Stomach (tissue), 4 donors: ENCODE measurements around the gene SPINK1.

ENCODE experiments used
- EP300 ChIP-seq: sonication (generic); formaldehyde crosslinking; IDR thresholded peaks from one replicate; pipeline ENCODE4 v1.6.1; 2017; ENCODE audit warnings: antibody characterized with exemption
- POLR2AphosphoS5 ChIP-seq, 3 donors: sonication (generic); formaldehyde crosslinking; IDR thresholded peaks; one replicate each; pipeline ENCODE4 v1.6.1; 2016; ENCODE audit warnings: antibody characterized with exemption in 3 of 3
- TF ChIP-seq, protein P1 (sequence below), 7 experiments: fragments of 450-650 bp in 4 of 7; fragments of 200-600 bp in 3 of 7; sonication (generic) in 3 of 7; IDR thresholded peaks; one replicate each; pipeline ENCODE4 v1.5.1; 2016 to 2019; ENCODE audit warnings: antibody characterized with exemption in 7 of 7, control low read depth in 2 of 7, mild to moderate bottlenecking in 1 of 7

DNA sequence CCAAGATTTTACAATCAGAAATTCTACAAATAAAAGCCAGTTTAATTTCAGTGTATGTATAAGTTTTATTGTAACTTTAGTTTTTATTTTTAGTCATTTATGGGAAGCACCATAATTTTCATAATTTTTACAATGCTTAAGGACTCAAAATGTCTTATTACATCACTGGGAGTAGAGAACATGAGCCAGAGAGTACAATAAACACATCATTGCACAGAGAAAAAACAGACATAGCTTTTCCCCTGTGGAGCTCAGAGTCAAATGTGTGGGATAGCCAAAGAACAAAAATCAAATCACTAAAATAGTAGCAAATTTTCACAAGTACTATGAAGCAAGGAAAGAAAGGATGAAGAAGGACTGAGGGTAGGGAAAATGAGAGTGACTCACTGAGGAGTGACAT is 43.4 kb downstream of the SPINK1 start:
- TF ChIP-seq, protein P1, sequence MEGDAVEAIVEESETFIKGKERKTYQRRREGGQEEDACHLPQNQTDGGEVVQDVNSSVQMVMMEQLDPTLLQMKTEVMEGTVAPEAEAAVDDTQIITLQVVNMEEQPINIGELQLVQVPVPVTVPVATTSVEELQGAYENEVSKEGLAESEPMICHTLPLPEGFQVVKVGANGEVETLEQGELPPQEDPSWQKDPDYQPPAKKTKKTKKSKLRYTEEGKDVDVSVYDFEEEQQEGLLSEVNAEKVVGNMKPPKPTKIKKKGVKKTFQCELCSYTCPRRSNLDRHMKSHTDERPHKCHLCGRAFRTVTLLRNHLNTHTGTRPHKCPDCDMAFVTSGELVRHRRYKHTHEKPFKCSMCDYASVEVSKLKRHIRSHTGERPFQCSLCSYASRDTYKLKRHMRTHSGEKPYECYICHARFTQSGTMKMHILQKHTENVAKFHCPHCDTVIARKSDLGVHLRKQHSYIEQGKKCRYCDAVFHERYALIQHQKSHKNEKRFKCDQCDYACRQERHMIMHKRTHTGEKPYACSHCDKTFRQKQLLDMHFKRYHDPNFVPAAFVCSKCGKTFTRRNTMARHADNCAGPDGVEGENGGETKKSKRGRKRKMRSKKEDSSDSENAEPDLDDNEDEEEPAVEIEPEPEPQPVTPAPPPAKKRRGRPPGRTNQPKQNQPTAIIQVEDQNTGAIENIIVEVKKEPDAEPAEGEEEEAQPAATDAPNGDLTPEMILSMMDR (IDR thresholded peaks at IDR 0.05): no peak
- TF ChIP-seq POLR2AphosphoS5 (IDR thresholded peaks at IDR 0.05) (no peak), EP300 (no peak)
